ENCODE results near the gene SNAP47. TPM values are rescaled to one million over a fixed set of nuclear protein-coding genes. Genes with fewer than 3 reads are reported as not detected.

Gene SNAP47
- total RNA-seq, 2 experiments from 2014 or later, result 24.1 to 30.5 TPM

DNA sequence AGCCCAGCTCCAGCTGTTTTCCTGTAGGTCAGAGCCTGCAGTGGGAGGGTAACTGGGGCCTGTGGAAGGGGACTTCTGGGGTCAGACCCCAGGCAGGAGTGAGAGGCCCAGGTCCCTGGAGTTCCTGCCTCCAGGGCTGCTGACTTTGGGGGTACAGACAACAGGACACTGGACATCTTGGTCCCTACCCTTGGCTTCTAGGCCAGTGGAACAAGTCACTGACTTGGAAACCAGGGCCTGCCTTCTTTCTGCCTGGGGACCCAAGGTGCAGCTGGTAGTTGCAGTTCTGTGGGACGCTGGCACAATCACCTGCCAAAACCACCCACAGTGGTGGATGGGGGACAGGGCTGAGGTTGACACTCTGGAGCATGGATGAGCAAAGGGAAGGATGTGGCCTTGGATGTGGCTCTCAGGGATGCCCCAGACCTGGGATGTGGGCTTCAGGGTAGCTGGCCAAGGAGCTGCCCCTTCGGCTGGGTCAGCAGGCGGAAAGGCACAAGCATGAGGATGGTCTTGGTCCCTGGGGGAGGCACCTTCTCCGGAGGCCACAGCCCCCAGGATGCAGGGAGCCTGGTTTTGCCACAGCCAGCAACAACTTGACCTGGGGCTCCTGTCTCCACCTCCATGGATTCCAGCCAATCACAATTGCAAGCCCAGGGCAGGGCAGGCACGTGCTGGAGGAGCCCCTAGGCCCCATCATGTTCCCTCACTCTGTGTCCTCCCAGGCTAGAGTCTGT, 5.9 kb upstream of the SNAP47 start:
- no peaks in the 10 kb centered on the region for H3K9me3 Mint-ChIP-seq
- peaks cover 21% of the 10 kb centered on the region for H3K4me1 Mint-ChIP-seq
- H3K36me3 Mint-ChIP-seq, result peaks cover 4% of the 10 kb centered on the region
- H3K27me3 Mint-ChIP-seq, result peaks cover 14% of the 10 kb centered on the region
- no peak for DNase-seq
- H3K27ac Mint-ChIP-seq, result no peak overlapping the region
- H3K4me3 Mint-ChIP-seq, result peak overlapping the region; percentile 81

DNA sequence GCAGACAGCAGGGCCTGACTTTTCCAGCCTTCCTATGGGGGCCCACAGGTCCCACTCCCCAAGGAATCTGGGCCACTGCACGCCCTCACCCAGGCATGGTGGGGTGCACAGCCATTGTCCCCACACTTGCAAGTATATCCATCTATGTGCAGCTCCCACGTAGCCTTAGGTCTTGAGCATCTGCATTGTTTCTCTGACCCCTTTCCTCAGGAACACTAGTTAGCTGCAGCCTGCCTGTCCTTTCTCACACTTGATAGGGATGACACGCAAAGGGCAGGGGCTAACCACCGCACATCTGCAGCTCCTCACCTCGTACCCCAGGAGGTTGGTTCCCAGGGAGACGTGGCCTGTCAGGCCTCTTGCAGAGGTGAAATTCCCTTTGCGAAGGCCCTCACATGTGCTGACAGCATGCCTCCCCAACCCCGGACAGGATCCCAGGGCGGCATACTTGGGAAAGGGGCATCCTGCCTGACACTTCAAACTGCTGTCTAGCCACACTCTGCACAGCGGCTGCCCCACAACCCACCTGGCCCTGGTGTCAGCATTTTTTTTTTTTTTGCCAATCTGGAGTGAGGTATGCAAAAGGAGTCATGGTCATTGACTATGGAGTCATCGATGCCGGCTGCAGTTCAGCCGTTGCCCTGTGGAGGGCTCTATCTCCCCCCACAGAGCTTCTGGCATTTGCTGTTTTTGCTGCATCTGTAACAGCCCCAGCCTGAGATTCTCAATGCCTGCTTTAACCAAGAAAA, 5.2 kb upstream of the SNAP47 start:
- H3K27ac Mint-ChIP-seq, result peak overlapping the region; percentile 71
- peaks cover 6% of the 10 kb centered on the region for H3K36me3 Mint-ChIP-seq
- peaks cover 14% of the 10 kb centered on the region for H3K27me3 Mint-ChIP-seq
- no peak overlapping the region for H3K4me3 Mint-ChIP-seq
- peaks cover 22% of the 10 kb centered on the region for H3K4me1 Mint-ChIP-seq
- peak; percentile 39 for DNase-seq
- H3K9me3 Mint-ChIP-seq, result no peaks in the 10 kb centered on the region

DNA sequence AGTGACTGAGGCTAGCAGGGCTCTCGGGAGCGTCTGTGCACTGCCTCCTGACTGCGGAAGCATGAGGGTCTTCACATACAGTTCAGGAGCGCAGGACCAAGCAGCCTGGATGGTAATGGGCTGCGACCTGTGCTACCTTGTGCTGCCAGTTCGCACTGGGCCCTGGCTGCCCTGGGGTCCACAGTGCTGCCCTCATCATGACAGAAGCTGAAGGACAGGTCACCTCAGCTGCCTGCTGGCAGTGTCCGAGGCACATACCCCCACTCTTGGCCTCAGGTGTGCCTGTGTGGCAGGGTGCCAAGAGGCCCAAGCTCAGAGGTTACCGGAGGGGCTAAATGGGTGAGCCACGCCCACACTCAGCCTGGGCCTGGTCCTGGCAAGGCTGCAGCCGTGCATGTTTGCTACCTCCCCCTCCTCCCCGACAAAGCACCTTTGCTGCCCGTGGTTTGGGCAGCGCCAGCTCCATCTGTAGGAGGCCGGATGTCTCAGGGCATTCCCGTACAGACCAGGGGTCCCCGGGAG, 4.5 kb upstream of the SNAP47 start:
- Mint-ChIP-seq H3K27me3 (peaks cover 14% of the 10 kb centered on the region), H3K4me1 (peaks cover 22% of the 10 kb centered on the region), H3K9me3 (no peaks in the 10 kb centered on the region), H3K27ac (peak overlapping the region; percentile 71), H3K4me3 (no peak overlapping the region), H3K36me3 (peaks cover 6% of the 10 kb centered on the region)
- no peak for DNase-seq

DNA sequence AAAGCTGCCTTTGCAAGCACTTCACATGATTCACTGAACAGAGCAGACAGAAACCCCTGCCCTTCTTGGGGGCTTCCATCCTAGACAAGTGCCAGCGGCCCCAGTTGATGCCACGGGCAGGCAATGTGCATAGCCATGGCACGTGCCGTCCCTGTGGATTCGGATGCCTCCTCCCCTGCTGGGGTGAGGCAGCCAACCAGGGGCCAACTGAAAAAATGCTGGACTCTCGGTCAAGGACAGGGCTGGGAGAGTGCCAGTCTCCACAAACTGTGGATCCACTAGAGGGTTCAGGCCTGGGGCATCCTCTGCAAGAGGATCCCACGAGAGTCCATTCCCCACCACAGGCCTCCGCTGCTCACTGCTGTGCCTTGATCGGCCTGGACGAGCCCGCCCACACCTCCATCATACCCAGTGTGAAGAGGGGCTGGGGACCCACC, 4.0 kb upstream of the SNAP47 start:
- Mint-ChIP-seq H3K4me1 (peaks cover 26% of the 10 kb centered on the region), H3K27me3 (peaks cover 14% of the 10 kb centered on the region), H3K4me3 (no peak overlapping the region), H3K36me3 (peaks cover 7% of the 10 kb centered on the region), H3K27ac (no peak overlapping the region), H3K9me3 (no peaks in the 10 kb centered on the region)
- DNase-seq, result no peak

DNA sequence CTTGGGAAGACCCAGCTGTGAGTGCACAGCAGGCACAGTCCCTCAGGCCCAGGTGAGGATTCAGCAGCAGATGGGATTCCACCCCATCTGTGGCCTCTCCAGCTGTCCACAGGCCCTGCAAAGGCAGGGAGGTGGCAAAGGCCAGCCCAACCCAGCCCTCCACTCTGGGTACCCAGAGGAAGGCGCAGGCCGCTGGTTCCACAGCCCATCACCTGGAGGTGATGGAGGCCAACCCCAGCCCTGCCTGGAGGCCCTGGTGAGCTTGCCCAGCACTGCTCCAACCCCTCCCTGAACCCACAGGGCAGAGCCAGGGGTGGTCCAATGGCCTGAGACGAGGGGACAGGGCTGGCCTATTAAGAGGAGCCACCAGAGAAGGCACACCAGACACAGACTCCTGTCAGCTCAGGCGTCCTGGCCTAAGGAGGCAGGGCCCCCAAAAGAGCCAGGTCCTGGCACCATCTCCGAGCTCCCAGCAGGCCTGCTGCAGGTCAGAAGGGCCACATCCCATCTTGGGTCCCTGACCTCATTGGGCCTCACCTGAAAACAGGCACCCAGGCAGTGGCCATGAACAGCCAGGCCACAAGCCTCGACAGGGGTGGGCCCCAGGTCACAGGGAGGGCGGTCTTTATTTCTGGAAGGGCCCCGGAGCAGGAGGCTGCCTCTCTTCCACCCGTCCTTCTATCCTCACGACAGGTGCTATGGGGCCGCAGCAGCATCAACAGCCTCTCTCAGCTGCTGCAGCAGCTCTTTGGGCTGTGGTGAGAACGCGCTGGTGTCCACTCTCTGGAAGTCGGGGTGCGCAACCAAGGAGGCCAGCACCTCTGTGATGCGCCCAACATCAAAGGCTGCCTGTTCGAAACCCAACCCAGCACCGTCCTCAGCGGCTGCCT, 3.3 kb upstream of the SNAP47 start:
- no peak for DNase-seq
- no peak overlapping the region for H3K27ac Mint-ChIP-seq
- H3K4me1 Mint-ChIP-seq, result peaks cover 30% of the 10 kb centered on the region

DNA sequence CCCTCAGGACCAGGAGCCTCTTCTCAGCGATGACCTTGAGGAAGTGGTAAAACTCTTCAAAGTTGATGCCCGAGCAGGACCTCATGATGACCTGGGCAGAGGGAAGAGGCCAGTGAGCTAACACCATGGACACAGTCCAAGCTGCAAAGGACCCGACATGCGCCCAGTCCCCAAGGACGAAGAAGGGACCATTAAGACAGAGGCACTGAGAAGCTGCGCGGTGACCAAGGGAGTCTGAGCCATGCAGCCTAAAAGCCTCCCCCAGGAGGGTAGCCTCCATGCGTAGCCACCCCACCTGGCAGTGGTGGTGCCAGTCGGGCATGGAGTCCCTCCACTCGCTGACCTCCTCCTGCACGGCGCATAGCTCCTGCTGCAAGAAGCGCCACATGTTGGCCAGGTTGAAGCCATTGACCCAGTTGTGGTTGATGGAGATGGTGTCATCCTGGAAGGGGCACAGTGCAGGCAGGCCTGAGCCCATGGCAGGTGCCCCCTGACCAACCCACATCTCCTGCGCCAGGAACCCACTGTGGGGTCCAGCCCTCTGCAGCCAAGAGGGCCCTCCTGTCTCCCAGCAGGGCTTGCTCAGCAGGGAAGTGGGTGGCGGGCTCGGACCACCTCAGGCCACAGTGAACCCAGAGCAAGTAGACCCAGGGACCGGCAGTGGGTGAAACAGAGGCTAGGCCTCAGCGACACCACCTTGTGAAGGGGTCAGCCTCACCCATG, 2.5 kb upstream of the SNAP47 start:
- H3K27ac Mint-ChIP-seq, result no peak overlapping the region
- DNase-seq, result no peak
- H3K4me1 Mint-ChIP-seq, result peaks cover 34% of the 10 kb centered on the region
- no peaks in the 10 kb centered on the region for H3K9me3 Mint-ChIP-seq
- H3K4me3 Mint-ChIP-seq, result peak overlapping the region; percentile 95
- H3K36me3 Mint-ChIP-seq, result peaks cover 7% of the 10 kb centered on the region
- peaks cover 3% of the 10 kb centered on the region for H3K27me3 Mint-ChIP-seq

More for the DNA sequence above, 3.3 kb upstream of the SNAP47 start:
- Mint-ChIP-seq H3K36me3 (peaks cover 7% of the 10 kb centered on the region), H3K9me3 (no peaks in the 10 kb centered on the region), H3K4me3 (no peak overlapping the region), H3K27me3 (peaks cover 8% of the 10 kb centered on the region)

DNA sequence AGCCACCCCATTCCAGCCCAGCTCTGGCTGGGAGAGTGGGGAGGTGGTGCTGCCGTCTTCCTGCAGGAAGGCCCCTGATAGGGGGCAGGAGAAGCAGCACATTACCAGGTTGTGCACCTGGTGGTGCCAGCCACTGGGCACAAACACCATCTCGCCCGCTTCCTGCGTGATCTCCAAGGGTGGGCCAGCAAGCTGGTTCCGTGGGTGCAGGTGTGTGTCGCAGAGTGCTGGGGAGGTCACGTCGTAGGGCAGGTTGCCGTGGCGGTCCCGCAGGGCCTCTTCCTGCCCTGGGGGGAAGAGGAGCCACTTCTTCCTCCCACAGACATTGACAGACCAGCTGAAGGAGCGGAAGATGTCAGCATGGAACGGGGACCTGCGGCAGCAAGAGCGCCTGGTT, 1.9 kb upstream of the SNAP47 start:
- Mint-ChIP-seq H3K4me3 (peak overlapping the region; percentile 95), H3K9me3 (no peaks in the 10 kb centered on the region), H3K27me3 (no peaks in the 10 kb centered on the region), H3K36me3 (peaks cover 7% of the 10 kb centered on the region), H3K27ac (peak overlapping the region; percentile 16), H3K4me1 (peaks cover 31% of the 10 kb centered on the region)
- DNase-seq, result no peak

DNA sequence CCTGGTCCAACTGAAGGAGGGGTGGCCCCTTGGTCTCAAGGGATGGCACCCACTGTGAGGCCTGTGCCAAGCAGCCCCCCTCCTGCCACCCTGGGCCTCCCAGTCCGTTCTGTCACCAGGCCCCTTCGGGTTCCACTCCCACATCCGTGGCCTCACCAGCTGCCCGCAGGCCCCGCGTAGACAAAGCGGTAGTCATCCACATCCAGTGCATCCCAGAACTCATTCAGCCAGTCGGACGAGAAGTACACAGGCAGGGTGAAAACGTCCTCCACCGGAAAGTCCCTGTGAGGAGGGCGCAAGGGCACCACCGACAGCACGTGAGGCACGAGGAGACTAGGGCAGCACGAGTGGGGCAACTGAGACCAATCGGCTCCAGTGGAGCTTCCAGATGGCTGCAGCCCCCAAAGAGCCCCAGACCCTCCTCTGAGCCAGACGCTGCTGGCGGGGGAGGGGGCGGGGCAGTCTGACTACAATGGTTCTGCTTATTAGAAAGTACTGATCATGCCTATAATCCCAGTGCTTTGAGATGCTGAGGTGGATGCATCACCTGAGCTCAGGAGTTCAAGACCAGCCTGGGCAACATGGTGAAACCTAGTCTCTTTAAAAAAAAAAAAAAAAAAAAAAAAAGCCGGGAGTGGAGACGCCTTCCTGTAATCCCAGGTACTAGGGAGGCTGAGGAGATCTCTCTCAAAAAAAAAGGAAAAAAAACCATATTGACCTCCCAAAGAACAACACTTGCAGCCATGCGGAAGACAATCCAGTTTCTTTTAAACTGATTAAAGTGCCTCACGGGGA, 1.3 kb upstream of the SNAP47 start:
- no peak for DNase-seq
- Mint-ChIP-seq H3K4me3 (peak overlapping the region; percentile 95), H3K27me3 (no peaks in the 10 kb centered on the region), H3K36me3 (peaks cover 7% of the 10 kb centered on the region), H3K4me1 (peaks cover 28% of the 10 kb centered on the region), H3K9me3 (no peaks in the 10 kb centered on the region), H3K27ac (peak overlapping the region; percentile 85)

DNA sequence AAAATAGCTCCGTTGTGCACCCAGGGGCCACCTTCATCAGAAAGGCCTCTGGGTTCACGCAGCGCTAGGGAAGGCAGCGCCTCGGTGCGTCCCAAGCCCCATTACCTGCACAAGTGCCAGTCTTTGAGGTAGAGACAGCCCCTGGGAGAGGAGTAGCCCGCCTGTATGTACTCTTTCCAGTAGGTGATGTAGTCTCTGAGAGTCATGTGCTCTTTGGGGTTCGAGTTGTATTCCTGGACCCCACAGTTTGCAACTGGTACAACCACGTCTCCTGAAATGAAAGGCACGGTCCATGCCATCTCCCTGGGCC, 734 bp upstream of the SNAP47 start:
- no peak for DNase-seq
- Mint-ChIP-seq H3K27me3 (no peaks in the 10 kb centered on the region), H3K9me3 (no peaks in the 10 kb centered on the region), H3K4me1 (peaks cover 29% of the 10 kb centered on the region), H3K36me3 (peaks cover 7% of the 10 kb centered on the region), H3K27ac (peak overlapping the region; percentile 85), H3K4me3 (peak overlapping the region; percentile 95)

DNA sequence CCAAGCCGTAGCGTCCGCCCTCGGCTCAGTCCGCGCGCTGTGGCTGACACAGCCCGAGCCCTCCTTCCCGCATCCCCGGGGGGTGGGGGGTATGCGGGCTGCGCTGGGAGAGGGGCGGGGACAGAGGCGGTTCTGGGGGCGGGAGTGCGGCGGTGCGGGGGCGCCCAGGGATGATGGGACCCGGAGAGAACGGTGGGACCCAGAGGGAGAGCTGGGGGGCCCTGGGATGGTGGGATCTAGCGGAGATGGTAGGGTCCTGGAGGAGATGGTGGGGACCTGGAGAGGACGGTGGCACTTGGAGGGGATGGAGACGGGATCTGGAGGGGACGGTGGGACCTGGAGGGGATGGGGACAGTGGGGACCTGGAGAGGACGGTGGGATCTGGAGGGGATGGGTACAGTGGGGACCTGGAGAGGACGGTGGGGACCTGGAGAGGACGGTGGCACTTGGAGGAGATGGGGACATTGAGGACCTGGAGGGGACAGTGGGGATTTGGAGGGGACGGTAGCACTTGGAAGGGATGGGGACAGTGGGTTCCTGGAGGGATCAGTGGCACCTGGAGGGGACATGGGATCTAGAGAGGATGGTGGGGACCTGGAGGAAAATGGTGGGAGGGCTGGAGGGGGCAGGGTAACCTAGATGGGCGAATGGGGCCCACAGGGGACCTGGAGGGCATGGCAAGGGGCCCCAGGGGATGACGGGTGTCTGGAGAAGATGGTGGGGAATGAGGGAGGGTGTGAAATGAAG, 477 bp downstream of the SNAP47 start:
- peaks cover 10% of the 10 kb centered on the region for H3K36me3 Mint-ChIP-seq
- peaks cover 31% of the 10 kb centered on the region for H3K4me1 Mint-ChIP-seq
- no peaks in the 10 kb centered on the region for H3K27me3 Mint-ChIP-seq
- no peaks in the 10 kb centered on the region for H3K9me3 Mint-ChIP-seq
- DNase-seq, result no peak
- peak overlapping the region; percentile 95 for H3K4me3 Mint-ChIP-seq
- H3K27ac Mint-ChIP-seq, result peak overlapping the region; percentile 92

DNA sequence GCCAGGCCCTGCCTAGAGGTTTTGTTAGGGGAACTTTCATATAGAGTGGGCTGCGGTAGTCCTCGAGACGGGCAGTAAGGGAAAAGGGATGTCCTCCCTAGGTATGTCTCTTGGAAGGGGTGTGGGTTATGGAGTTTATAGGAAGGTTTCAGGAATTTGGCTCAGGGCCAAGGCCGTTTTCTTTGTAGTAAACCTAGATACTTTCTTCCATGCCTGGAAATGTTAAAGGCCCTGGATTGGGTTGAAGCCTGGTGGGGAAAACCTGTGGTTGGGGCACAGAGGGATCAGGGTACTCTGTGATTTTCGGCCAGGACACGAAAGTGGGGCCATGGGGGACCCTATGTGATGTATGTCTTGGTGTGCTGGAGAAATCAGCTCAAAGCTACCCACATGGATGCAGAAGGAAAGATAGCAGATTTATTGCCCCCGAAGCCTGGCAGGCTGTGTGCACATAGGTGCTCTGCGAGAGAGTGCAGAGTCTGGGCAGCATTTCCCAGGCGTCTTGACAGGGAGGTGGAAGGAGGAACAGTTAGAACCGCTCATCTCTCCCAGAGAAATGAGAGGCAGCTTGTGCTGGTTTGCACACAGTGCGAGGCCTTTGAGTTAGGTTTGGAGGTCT, 1.7 kb downstream of the SNAP47 start:
- Mint-ChIP-seq H3K4me1 (peaks cover 31% of the 10 kb centered on the region), H3K27me3 (no peaks in the 10 kb centered on the region), H3K36me3 (peaks cover 10% of the 10 kb centered on the region), H3K27ac (no peak overlapping the region), H3K4me3 (no peak overlapping the region), H3K9me3 (no peaks in the 10 kb centered on the region)
- no peak for DNase-seq

DNA sequence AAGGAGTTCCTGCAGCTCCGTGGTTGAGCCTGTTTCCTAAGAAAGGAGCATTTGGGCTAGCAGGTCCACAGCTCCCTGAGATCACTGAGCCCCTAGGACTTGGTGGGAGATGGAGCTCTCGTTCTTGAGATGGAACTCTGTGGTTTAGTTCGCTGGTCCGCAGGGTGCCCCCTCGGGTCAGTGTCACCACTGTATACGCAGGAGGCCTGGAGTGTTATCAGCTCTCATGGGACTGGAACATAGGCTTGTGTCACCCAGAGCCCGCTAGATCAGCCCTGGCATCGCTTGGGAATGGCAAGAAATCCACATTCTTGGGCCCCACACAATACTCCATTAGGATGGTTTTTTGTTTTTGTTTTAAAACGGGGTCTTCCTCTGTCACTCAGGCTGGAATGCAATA, 3.6 kb downstream of the SNAP47 start:
- no peaks in the 10 kb centered on the region for H3K9me3 Mint-ChIP-seq
- H3K27me3 Mint-ChIP-seq, result no peaks in the 10 kb centered on the region
- H3K27ac Mint-ChIP-seq, result no peak overlapping the region
- H3K36me3 Mint-ChIP-seq, result peaks cover 7% of the 10 kb centered on the region
- no peak for DNase-seq
- no peak overlapping the region for H3K4me3 Mint-ChIP-seq
- peaks cover 32% of the 10 kb centered on the region for H3K4me1 Mint-ChIP-seq

DNA sequence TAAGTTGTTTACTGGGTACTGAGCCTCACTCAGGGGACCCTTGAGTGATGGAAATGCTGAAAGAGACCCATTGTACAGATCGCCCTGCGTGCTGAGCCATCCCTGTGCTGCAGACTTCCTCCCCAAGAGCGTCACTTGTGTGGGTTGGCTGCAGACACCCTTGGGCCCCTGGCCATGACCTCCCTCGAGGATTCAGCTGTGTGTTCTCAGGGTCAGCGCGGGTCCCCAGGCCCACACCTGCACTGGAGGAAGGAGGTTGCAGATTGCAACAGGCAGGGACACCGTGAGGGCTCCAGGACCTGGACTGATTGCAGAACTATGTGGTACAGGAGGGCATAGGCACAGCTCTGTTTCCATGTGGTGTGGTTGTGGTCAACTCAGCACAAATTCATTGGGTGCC, 4.4 kb downstream of the SNAP47 start:
- Mint-ChIP-seq H3K36me3 (peaks cover 4% of the 10 kb centered on the region), H3K27me3 (no peaks in the 10 kb centered on the region), H3K9me3 (no peaks in the 10 kb centered on the region), H3K4me1 (peaks cover 37% of the 10 kb centered on the region), H3K4me3 (no peak overlapping the region), H3K27ac (no peak overlapping the region)
- DNase-seq, result no peak
